ENCODE data around the gene TFPT.

The TFPT gene

DNA sequence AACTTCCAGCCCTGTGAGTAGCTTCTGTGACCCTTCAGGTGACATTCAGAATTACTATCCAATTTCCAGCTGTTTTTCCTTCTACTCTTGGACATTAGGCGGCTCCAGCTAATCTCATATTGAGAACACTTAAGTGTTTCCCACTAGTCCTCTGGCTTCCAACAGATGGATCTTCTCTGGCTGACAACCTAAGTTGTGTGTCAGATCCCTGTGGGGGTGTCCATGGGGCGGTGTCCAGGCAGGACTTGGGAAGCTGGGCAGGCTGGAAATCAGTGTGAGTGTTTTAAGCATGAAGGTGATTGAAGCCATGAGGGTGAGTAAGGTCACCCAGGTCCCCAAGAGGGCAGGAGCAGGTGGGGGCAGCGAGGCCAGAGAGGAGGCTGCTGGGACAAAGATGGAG lies 32.2 kb upstream of the TFPT start:
- no peak for DNase-seq

DNA sequence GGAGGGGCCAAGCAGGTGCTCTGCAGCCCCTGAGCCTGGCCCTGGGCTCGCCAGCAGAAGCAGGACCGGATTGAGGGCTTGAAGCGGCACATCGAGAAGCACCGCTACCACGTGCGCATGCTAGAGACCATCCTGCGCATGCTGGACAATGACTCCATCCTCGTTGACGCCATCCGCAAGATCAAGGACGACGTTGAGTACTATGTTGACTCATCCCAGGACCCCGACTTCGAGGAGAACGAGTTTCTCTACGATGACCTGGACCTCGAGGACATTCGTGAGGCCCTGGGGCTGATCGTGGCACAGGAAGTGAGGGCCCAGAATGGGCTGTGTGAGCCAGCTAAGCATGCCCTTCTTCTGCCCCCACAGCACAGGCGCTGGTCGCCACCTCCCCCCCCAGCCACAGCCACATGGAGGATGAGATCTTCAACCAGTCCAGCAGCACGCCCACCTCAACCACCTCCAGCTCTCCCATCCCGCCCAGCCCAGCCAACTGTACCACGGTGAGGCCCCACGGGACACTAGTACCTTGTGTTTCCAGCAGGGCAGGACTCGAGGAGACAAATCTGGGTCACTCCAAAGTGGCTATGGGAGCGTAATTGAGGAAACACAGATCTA lies 30.2 kb upstream of the TFPT start:
- DNase-seq: no peak

- no peak for DNase-seq
Measured at GRCh38 chr19:54142166-54142780, 26.8 kb upstream of the TFPT start.

- no peak for DNase-seq
Measured at GRCh38 chr19:54141356-54141755, 25.9 kb upstream of the TFPT start.

GRCh38 chr19:54138489-54139256 lies 23.2 kb upstream of the TFPT start:
- no peak for DNase-seq

GRCh38 chr19:54137699-54138488 lies 22.4 kb upstream of the TFPT start, which contains the start of gene CNOT3:
Gene CNOT3 (plus strand): TSS chr19:54137762. CDS start chr19:54142979, 5,217 bp downstream.
- no peak for DNase-seq

GRCh38 chr19:54136864-54137698 lies 21.6 kb upstream of the TFPT start:
- DNase-seq: peak; percentile 100

DNA sequence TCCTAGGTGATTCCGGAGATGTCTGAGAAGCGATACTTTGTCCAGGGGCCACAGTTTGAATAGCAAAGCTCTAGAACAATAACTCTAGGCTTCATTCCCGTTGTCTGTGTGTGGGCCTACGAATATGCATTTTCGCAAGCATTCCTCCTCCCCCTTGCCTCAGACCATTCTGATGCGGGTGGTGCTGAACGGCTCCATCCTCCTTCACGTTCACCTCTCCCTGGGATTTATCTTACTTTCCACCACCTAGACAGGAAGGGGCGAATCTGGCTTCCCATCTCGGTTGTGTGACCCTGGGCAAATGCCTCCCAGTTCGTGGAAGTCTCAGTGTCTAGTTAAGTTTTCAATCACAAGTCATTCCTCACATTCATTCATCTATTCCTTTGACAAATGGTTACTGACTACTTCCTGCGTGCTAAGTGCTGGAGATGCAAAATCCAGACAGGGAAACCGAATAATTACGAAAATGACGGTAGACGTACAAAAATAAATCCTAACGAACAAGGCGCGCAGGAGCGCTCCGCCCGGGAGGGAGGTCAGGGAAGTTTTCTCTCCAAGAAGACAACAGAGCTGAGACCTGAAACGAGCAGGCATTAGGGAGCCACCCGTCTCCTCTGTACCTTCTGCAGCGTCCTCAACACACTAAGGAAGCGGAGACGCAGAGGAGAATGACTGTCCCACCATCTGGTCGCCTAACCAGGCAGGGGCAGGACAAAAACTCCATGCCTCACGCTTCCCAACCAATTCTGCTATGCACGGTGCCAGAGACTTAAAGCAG lies 20.8 kb upstream of the TFPT start:
- DNase-seq: peak; percentile 43

GRCh38 chr19:54133957-54134590 lies 18.6 kb upstream of the TFPT start:
- no peak for DNase-seq

DNA sequence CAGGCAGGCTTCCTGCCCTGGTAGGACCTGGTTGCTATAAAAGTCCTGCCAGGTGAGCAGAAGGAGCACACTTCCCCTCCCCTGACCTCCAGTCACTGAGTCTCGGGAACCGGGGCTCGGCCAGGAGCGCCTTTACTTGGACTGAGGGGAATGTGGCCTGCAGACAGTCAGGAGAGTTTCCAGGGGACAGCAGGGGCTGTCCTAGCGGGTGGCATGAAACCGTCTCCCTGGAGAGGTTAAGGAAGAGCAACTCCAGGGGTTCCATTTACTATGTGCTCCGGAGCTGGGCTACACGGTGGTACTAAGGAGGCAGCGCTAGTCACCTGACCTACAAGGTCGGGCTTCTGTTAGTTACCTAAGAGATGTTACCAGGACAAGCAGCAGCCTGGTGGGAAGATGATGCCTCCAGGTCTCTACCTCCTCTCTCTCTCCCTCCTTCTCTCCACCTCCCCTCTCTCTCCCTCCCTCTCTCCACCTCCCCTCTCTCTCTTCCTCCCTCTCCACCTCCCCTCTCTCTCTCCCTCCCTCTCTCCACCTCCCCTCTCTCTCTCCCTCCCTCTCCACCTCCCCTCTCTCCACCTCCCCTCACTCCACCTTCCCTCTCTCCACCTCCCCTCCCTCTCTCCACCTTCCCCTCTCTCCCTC lies 18.0 kb upstream of the TFPT start:
- DNase-seq: peak; percentile 15

DNA sequence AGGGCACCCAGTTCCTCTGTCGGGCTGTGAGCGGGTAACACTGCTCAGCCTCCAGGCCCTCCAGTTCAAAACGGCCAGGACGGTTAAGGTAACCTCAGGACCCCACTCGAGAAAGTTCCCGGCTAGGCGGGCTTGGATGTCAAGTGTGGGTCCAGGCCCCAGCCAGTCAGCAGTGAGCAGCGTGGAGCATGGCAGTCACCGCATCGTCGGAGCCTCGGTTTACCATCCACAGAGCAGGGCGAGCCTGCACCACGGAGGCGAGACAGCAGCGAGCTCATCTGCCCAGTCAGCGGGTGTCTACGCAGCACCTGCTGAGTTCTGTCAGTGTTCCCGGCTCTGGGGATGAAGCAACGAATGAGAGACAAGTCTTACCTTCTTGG lies 14.2 kb upstream of the TFPT start:
- DNase-seq: no peak

DNA sequence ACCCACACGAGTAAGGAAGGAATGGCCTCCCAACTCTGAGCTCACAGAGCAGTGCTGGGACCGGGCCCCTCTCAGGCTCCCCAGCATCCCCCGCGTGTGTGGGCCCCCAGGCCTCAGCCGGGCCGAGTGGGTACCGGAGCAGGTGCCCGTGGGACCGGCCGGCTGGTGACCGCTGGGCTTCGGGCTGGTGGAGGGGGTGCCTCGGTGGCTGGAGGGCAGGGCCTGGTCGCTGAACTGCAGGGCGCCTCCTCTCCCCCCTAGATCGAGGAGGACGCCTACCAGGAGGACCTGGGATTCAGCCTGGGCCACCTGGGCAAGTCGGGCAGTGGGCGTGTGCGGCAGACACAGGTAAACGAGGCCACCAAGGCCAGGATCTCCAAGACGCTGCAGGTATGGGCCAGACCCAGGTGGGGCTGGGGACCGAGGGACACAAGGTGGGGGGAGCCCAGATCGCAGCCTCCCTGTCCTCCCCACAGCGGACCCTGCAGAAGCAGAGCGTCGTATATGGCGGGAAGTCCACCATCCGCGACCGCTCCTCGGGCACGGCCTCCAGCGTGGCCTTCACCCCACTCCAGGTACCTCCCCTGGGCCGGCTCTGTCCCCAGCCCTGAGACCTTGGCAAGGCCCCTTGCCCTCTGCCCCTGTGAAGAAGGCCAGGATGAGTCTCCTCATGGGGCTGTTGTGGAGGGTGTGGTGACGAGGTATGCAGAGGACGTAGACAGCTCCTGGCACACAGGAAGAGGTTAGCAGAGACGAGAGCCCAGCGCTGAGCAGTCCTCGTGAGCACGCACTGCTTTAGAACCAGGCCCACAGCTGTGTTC lies 13.5 kb upstream of the TFPT start:
- no peak for DNase-seq

DNA sequence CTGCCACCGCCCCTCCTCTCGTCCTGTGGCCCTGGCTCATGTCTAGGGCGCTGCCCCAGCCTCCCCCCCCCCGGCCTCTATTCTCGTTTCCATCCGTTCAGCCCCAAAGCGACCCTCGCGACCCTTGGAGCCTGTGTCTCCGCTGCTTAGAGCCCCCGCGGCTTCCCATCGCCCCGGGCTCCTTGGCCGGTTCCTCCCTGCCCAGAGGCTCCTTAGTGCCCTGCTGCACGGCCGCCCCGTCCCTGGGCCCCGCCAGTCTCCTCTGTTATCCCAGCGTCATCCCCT lies 12.9 kb upstream of the TFPT start:
- DNase-seq: no peak

DNA sequence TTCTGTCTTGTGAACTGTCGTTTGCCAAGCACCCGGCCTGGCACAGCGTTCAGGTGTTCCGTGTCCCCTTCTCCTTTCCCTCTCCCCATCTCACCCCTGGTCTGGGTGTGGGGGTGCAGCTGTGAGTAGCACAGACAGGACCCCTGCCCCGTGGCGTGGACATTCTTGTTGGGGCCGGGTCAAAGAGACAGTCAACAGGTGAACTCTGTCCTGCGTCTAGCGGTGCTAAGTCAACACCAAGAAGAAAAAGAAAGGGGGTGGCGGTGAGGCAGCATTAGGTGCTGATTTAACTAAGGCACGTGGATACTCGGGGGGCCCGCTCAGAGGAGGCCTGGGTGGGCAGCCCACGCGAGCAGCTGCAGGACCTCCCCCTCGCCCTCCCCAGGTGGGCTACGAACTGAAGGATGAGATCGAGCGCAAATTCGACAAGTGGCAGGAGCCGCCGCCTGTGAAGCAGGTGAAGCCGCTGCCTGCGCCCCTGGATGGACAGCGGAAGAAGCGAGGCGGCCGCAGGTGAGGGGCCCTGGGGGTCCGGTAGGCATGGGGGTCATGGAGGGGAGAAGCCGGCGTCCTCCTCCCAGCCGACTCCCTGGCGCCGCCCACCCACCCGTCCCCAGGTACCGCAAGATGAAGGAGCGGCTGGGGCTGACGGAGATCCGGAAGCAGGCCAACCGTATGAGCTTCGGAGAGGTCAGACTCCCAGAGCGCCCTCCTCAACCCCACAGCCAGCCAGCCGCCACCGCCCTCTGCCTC lies 12.4 kb upstream of the TFPT start:
- no peak for DNase-seq

DNA sequence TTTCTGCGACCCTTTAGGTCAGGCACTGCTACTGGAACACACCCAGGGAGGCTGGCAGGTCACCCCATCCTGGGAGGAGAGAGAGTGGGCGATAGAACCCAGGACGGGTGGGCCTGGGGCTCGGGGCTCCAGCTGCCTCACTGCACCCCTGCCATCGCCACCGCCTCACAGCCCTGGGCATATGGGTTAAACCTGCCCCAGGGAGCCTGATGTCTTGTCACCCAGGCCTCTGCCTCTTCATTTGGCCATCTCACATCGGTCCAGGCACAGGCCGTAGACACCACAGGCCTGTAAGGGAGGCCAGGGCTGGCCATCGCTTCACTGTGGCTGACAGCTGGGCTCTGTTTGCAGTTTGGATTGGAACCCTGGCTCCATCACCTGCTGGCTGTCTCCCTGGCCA lies 10.3 kb upstream of the TFPT start:
- DNase-seq: no peak

DNA sequence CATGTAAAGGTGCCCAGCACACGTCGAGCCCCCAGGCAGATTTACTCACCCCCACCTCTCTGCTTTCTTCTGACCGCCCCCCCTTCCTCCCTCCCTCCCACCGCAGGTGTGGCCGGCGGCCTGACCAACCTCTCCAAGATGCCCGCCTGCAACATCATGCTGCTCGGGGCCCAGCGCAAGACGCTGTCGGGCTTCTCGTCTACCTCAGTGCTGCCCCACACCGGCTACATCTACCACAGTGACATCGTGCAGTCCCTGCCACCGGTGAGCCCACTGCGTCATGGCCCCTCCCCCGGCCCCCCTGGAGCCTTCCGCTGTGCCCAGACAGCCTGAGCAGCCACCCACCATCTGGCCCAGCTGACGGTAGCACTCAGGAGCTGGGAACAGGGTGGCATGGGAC lies 8.9 kb upstream of the TFPT start:
- no peak for DNase-seq

GRCh38 chr19:54123682-54124081 lies 8.2 kb upstream of the TFPT start:
- DNase-seq: no peak

- DNase-seq: no peak
Measured at GRCh38 chr19:54121259-54121658, 5.8 kb upstream of the TFPT start.
